Activated CD4-positive, CD25-positive, alpha-beta regulatory T cell (primary cell): Measurements from ENCODE around the gene FCAR.
"Not testable (repeated sequence)": the region's sequence is repeated elsewhere in the genome, so short reads cannot be mapped to it uniquely, and the experiment has no call there.

Experiments used
- DNase-seq, 4 experiments: peaks; one replicate each; lab custom pipeline; 2025; lab: John Stamatoyannopoulos, UW

The FCAR gene

DNA sequence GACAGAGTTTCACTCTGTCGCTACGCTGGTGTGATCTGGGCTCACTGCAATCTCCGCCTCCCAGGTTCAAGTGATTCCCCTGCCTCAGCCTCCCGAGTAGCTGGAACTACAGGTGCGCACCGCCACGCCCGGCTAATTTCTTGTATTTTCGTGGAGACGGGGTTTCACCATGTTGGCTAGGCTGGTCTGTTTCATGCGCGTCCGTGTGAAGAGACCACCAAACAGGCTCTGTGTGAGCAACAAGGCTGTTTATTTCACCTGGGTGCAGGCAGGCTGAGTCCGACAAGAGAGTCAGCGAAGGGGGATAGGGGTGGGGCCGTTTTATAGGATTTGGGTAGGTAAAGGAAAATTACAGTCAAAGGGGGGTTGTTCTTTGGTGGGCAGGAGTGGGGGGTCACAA lies 20.1 kb downstream of the FCAR start:
- DNase-seq, result not testable (repeated sequence)

DNA sequence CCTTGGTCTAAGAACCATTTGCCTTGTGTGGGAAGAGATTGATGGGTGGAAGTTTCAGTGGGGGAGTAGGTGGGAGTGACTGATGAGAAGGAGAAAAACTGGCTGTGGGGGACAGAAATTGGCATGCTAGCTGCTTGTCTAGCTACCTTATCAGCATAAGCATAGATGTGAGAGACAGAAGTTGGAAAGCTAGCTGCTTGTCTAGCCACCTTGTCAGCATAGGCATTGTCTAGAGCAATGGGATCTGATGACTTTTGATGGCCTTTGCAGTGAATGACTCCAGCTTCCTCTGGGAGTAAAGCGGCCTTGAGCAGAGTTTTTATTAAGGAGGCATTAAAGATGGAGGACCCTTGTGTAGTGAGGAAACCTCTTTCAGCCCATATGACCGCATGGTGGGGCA lies 22.0 kb downstream of the FCAR start:
- DNase-seq, result no peak

DNA sequence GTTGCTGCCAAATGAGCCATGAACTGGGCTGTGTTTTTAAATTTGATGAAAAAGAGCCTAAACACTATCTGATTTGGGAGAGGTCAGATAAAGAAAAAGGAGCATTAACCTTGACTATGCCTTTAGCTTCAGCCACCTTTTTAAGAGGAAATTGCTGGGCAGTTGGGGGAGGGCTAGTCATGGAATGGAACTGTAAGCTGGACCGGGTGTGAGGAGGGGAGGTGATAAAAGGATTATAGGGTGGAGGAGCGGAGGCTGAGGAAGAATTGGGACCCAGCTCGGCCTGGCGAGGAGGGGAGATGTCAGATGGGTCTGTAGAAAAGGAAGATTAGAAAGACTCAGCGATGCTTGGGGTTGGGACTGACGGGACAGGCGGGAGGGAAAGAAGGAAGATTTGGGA lies 24.6 kb downstream of the FCAR start:
- not testable (repeated sequence) for DNase-seq

DNA sequence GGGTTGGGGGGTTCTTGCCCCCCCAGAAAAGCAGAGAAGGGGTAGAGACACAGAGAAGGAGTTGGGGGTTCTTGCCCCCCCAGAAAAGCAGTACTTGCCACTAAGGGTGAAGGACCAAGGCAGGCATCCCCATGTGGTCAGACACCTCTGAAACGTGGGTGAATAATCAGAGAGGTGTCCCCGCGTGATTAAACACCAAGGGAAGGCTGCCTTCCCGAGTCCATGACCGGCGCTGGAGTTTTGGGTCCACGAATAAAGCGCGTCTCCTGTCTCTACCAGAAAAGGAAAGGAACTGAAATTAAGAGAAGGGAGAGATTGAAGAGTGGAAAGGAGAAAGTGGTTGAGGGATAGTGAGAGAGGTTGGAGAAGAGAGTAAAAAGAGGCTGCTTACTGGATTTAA lies 25.6 kb downstream of the FCAR start:
- DNase-seq, result not testable (repeated sequence)

GRCh38 chr19:54901153-54901552 lies 27.1 kb downstream of the FCAR start:
- DNase-seq, result not testable (repeated sequence)

DNA sequence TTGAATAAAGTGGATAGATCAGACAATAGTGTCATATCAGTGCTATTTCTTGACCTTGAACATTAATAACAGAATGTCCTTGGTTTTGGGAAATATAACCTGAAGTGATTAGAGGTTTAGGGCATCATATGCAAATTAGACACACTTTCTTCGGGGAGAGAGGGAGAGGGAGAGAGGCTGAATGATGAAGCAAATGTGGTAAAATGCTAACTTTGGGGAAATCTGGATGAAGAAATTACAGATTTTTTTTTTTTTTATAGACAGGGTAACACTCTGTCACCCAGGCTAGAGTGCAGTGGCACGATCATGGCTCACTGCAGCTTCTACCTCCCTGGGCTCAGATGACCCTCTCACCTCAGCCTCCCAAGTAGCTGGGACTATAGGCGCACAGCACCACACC lies 28.0 kb downstream of the FCAR start:
- no peak for DNase-seq

GRCh38 chr19:54903303-54903702 lies 29.3 kb downstream of the FCAR start:
- no peak for DNase-seq

DNA sequence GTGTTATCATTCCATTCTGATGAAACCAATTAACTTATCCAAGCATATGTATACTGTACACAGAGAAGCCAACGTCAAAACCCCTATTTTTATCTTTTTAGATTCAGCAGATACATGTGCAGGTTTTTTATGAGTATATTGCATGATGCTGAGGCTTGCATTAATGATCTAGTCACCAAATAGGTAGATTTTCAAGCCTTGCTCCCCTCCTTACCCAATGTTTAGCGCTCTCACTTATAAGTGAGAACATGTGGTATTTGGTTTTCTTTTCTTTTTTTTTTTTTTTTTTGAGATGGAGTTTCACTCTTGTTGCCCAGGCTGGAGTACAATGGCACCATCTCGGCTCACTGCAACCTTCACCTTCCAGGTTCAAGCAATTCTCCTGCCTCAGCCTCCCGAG lies 30.2 kb downstream of the FCAR start:
- not testable (repeated sequence) for DNase-seq

DNA sequence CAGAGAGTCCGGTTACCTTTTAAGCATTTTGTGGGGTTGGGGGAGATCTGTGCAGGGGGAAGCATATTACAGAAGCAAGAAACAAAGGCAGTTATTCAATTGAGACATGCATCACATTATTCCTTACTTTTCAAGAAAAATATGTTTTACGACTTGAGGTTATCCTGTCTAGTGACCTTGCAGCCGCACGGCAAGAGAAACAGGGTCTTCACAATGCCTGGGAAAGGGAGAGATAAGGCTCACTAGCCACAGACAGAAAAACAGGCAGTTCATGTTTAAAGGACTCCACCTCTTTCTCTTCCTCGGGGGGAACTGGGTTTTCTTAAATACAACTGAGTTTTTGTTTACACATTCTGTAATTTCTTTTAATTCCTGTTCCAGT lies 31.4 kb downstream of the FCAR start:
- DNase-seq, result no peak

- DNase-seq, result no peak
These were observed 31.9 kb downstream of the FCAR start, which contains the start of gene NCR1 for GRCh38 chr19:54905803-54906511. NCR1 (plus strand) TSS chr19:54906148; CDS start chr19:54906188, 40 bp downstream.

GRCh38 chr19:54906819-54907218 lies 32.8 kb downstream of the FCAR start:
- DNase-seq, result no peak

DNA sequence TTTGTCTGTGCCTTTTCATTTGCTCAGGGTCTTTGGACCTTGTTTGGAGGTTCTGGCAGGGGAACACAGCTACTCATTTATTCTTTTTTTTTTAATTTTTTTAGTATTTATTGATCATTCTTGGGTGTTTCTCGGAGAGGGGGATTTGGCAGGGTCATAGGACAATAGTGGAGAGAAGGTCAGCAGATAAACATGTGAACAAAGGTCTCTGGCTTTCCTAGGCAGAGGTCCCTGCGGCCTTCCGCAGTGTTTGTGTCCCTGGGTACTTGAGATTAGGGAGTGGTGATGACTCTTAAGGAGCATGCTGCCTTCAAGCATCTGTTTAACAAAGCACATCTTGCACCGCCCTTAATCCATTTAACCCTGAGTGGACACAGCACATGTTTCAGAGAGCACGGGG lies 33.9 kb downstream of the FCAR start:
- not testable (repeated sequence) for DNase-seq

GRCh38 chr19:54916822-54917221 lies 42.8 kb downstream of the FCAR start:
- DNase-seq, result no peak

DNA sequence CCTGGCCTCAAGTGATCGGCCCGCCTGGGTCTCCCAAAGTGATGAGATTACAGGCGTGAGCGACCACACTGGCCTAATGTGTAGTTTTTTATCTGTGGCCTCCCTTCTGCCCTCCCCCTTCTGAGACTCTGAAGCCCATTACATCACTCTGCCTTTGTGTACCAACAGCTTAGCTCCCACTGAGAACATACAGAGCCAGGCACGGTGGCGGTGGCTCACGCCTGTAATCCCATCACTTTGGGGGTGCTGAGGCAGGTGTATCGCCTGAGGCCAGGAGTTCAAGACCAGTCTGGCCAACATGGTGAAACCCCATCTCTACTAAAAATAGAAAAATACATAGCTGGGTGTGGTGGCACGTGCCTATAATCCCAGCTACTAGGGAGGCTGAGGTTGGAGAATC lies 44.5 kb downstream of the FCAR start:
- DNase-seq, result no peak

DNA sequence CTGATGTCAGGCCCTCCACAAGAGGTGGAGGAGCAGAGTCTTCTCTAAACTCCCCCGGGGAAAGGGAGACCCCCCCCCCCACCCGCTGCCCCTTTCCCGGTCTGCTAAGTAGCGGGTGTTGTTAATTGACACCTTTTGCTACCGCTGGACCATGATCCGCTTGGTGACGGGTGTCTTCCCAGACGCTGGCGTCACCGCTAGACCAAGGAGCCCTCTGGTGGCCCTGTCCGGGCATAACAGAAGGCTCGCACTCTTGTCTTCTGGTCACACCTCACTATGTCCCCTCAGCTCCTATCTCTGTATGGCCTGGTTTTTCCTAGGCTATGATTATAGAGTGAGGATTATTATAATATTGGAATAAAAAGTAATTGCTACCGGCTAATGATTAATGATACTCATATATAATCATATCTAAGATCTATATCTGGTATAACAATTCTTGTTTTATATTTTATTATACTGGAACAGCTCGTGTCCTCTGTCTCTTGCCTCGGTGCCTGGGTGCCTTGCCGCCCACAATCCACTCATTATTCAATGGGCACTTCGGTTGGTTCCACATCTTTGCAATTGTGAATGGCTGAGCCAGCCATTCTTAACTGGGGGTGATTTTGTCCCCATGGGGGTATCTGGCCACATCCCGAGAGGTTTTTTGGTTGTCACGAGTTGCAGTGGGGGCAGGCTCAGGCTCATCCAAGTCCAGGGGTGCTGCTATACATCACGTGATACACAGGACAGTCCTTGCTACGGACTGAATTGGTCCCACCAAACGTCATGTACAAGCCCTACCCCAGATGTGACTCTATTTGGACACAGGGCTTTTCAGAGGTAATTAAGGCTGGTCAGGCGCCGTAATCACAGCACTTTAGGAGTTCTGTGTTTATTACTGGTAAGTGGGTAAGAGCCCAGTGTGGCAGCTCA lies 45.9 kb downstream of the FCAR start:
- DNase-seq, result not testable (repeated sequence)

DNA sequence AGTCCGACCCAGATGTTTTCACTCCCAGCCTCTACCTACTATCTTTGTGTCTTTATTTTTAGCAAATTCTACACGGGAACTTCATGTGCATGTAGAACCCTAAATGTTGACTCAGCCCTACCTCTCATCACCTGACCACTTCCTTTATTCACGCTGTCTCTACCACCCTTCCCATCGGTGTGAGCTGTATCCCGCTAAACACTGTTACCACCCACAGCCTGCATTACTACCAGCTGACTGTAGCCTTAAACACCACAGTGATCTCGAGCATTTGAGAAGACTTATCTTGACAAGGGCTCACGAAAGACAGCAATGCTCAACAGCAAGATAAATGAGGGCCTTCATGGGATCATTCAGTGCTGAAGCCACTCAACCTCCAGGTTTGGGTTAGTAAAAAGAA lies 47.0 kb downstream of the FCAR start:
- no peak for DNase-seq

- DNase-seq, result no peak
These were observed 49.2 kb downstream of the FCAR start for GRCh38 chr19:54923276-54923675.

DNA sequence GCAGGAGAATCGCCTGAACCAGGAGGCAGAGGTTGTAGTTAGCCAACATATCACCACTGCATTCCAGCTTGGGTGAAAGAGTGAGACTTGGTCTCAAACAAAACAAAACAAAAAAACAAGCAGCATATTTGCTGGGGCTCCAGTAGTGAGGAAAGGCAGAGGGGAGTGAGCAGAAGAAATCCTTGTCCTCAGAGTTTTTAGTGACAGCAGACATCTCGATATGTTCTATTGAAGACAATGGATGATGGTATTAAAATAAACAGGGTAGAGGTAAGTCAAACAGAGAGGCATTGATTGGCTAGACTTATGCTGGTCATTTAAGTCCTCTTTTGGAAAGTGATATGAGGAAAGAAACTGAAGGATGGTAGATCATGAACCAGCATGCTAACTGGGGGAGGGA lies 54.3 kb downstream of the FCAR start:
- no peak for DNase-seq

DNA sequence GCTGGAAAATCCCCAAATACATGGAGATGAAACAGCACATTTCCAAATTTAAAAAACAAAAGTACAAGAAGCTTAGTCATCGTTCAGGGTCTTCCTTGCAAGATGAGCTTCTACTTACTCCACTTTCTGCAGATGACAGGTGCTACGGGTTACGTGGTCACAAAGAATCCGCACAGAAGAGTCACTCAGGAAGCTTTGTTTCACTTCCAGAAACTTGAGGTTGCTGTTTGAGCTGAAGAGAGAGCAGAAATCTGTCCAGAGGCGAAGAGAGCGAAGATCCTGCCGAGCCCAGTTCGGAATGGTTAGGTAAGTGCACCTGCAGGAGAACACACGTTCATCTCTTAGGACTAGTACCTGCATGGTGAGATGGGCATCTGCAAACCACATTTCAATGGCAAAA lies 63.9 kb downstream of the FCAR start:
- no peak for DNase-seq

GRCh38 chr19:54938906-54939305 lies 64.9 kb downstream of the FCAR start:
- no peak for DNase-seq

- not testable (repeated sequence) for DNase-seq
These were observed 65.5 kb downstream of the FCAR start for GRCh38 chr19:54939538-54939937.
